ENCODE results near the gene AGMO. TPM values are rescaled to one million over a fixed set of nuclear protein-coding genes. Genes with fewer than 3 reads are reported as not detected.

The AGMO gene
- total and polyA plus RNA-seq, 4 donors = 21.6 to 46.6 (median 31.6) TPM

- Histone ChIP-seq H3K4me1 (ENCODE audit: control insufficient read depth in 4 of 4, insufficient read depth in 4 of 4, low read length in 3 of 4) (peaks cover 0 to 2% (median 0%) of the 10 kb centered on the region in 4 donors), H3K36me3 (ENCODE audit: control insufficient read depth in 4 of 4, insufficient read depth in 3 of 4, low read depth in 1 of 4, low read length in 3 of 4) (peaks cover 0 to 1% (median 0%) of the 10 kb centered on the region in 4 donors), H3K4me3 (ENCODE audit: low read depth in 1 of 3, low read length in 3 of 3) (no peak overlapping the region), H3K27me3 (ENCODE audit: control insufficient read depth in 4 of 4, insufficient read depth in 4 of 4, low read length in 3 of 4) (no peaks in the 10 kb centered on the region), H3K9ac (ENCODE audit: low read depth in 1 of 2, low read length in 2 of 2) (no peak overlapping the region), H3K9me3 (ENCODE audit: control insufficient read depth in 4 of 4, low read length in 3 of 4) (no peaks in the 10 kb centered on the region), H3K27ac (ENCODE audit: low read depth in 1 of 2, low read length in 2 of 2) (no peak overlapping the region)
- DNase-seq (ENCODE audit: low spot score) = no peak
- TF ChIP-seq JUND (IDR thresholded peaks at IDR 0.05) = no peak
- TF ChIP-seq RXRA (IDR thresholded peaks at IDR 0.05) = no peak
- TF ChIP-seq, protein P1, sequence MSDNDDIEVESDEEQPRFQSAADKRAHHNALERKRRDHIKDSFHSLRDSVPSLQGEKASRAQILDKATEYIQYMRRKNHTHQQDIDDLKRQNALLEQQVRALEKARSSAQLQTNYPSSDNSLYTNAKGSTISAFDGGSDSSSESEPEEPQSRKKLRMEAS (IDR thresholded peaks at IDR 0.05) = no peak
- no peak for TF ChIP-seq HNF4G (IDR thresholded peaks at IDR 0.05)
- TF ChIP-seq, protein P2, sequence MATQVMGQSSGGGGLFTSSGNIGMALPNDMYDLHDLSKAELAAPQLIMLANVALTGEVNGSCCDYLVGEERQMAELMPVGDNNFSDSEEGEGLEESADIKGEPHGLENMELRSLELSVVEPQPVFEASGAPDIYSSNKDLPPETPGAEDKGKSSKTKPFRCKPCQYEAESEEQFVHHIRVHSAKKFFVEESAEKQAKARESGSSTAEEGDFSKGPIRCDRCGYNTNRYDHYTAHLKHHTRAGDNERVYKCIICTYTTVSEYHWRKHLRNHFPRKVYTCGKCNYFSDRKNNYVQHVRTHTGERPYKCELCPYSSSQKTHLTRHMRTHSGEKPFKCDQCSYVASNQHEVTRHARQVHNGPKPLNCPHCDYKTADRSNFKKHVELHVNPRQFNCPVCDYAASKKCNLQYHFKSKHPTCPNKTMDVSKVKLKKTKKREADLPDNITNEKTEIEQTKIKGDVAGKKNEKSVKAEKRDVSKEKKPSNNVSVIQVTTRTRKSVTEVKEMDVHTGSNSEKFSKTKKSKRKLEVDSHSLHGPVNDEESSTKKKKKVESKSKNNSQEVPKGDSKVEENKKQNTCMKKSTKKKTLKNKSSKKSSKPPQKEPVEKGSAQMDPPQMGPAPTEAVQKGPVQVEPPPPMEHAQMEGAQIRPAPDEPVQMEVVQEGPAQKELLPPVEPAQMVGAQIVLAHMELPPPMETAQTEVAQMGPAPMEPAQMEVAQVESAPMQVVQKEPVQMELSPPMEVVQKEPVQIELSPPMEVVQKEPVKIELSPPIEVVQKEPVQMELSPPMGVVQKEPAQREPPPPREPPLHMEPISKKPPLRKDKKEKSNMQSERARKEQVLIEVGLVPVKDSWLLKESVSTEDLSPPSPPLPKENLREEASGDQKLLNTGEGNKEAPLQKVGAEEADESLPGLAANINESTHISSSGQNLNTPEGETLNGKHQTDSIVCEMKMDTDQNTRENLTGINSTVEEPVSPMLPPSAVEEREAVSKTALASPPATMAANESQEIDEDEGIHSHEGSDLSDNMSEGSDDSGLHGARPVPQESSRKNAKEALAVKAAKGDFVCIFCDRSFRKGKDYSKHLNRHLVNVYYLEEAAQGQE (IDR thresholded peaks at IDR 0.05) = no peak
- no peak for TF ChIP-seq RAD21 (IDR thresholded peaks at IDR 0.05)
- TF ChIP-seq NR2F2 (IDR thresholded peaks at IDR 0.05) = no peak
- no peak for TF ChIP-seq HNF4A (conservative IDR thresholded peaks at IDR 0.05)
- no peak for TF ChIP-seq FOXA1 (IDR thresholded peaks at IDR 0.05)
- TF ChIP-seq YY1 (IDR thresholded peaks at IDR 0.05) = no peak
- no peak for TF ChIP-seq SP1 (IDR thresholded peaks at IDR 0.05)
- TF ChIP-seq, protein P3, sequence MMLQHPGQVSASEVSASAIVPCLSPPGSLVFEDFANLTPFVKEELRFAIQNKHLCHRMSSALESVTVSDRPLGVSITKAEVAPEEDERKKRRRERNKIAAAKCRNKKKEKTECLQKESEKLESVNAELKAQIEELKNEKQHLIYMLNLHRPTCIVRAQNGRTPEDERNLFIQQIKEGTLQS (IDR thresholded peaks at IDR 0.05) = no peak
- WGBS = 87% methylated on average over 5 of the region's 5 CpGs
These were observed 269.7 kb downstream of the AGMO start for GRCh38 chr7:15292138-15292537.

GRCh38 chr7:15291699-15292098 is 270.1 kb downstream of the AGMO start:
- DNase-seq (ENCODE audit: low spot score) = no peak
- Histone ChIP-seq H3K4me1 (ENCODE audit: control insufficient read depth in 4 of 4, insufficient read depth in 4 of 4, low read length in 3 of 4) (no peaks in the 10 kb centered on the region), H3K27me3 (ENCODE audit: control insufficient read depth in 4 of 4, insufficient read depth in 4 of 4, low read length in 3 of 4) (no peaks in the 10 kb centered on the region), H3K36me3 (ENCODE audit: control insufficient read depth in 4 of 4, insufficient read depth in 3 of 4, low read depth in 1 of 4, low read length in 3 of 4) (peaks cover 0 to 1% (median 0%) of the 10 kb centered on the region in 4 donors), H3K9ac (ENCODE audit: low read depth in 1 of 2, low read length in 2 of 2) (no peak overlapping the region), H3K27ac (ENCODE audit: low read depth in 1 of 2, low read length in 2 of 2) (no peak overlapping the region), H3K9me3 (ENCODE audit: control insufficient read depth in 4 of 4, low read length in 3 of 4) (no peaks in the 10 kb centered on the region), H3K4me3 (ENCODE audit: low read depth in 1 of 3, low read length in 3 of 3) (no peak overlapping the region)
- TF ChIP-seq HNF4A (conservative IDR thresholded peaks at IDR 0.05) (no peak), FOXA1 (IDR thresholded peaks at IDR 0.05) (no peak), RAD21 (IDR thresholded peaks at IDR 0.05) (no peak), FOXA2 (IDR thresholded peaks at IDR 0.05) (no peak)
- TF ChIP-seq, protein P3 (IDR thresholded peaks at IDR 0.05) = no peak
- WGBS = 85% methylated on average over 6 of the region's 6 CpGs

GRCh38 chr7:15288741-15289140 is 273.1 kb downstream of the AGMO start:
- no peak overlapping the region for H3K9ac ChIP-seq (ENCODE audit: low read depth in 1 of 2, low read length in 2 of 2)
- DNase-seq (ENCODE audit: low spot score) = no peak
- H3K4me1 ChIP-seq (ENCODE audit: control insufficient read depth in 4 of 4, insufficient read depth in 4 of 4, low read length in 3 of 4) = no peaks in the 10 kb centered on the region
- peaks cover 0 to 1% (median 0%) of the 10 kb centered on the region in 4 donors for H3K36me3 ChIP-seq (ENCODE audit: control insufficient read depth in 4 of 4, insufficient read depth in 3 of 4, low read depth in 1 of 4, low read length in 3 of 4)
- H3K27me3 ChIP-seq (ENCODE audit: control insufficient read depth in 4 of 4, insufficient read depth in 4 of 4, low read length in 3 of 4) = no peaks in the 10 kb centered on the region
- H3K4me3 ChIP-seq (ENCODE audit: low read depth in 1 of 3, low read length in 3 of 3) = no peak overlapping the region
- no peak overlapping the region for H3K27ac ChIP-seq (ENCODE audit: low read depth in 1 of 2, low read length in 2 of 2)
- no peaks in the 10 kb centered on the region for H3K9me3 ChIP-seq (ENCODE audit: control insufficient read depth in 4 of 4, low read length in 3 of 4)
- no peak for TF ChIP-seq YY1 (IDR thresholded peaks at IDR 0.05)
- TF ChIP-seq SP1 (IDR thresholded peaks at IDR 0.05) = no peak
- TF ChIP-seq RAD21 (IDR thresholded peaks at IDR 0.05) = no peak
- TF ChIP-seq TAF1 (conservative IDR thresholded peaks at IDR 0.05) = no peak
- TF ChIP-seq HNF4A (conservative IDR thresholded peaks at IDR 0.05) = no peak
- no peak for TF ChIP-seq FOXA1 (IDR thresholded peaks at IDR 0.05)
- no peak for TF ChIP-seq FOXA2 (IDR thresholded peaks at IDR 0.05)
- TF ChIP-seq, protein P1 (IDR thresholded peaks at IDR 0.05) = no peak
- TF ChIP-seq, protein P2 (IDR thresholded peaks at IDR 0.05) = no peak
- TF ChIP-seq ZBTB33 (IDR thresholded peaks at IDR 0.05) = no peak
- 33% methylated on average over 2 of the region's 2 CpGs for WGBS

Measured in liver (tissue), 9 donors.